ENCODE measurements around the gene CHRM2.

The CHRM2 gene

GRCh38 chr7:136894789-136895188, 26.3 kb downstream of the CHRM2 start:
- DNase-seq, result no peak

GRCh38 chr7:136897676-136898075, 29.2 kb downstream of the CHRM2 start:
- DNase-seq, result no peak

- DNase-seq, result no peak
Measured at GRCh38 chr7:136900005-136900404, 31.6 kb downstream of the CHRM2 start.

- no peak for DNase-seq
Measured at GRCh38 chr7:136910771-136911170, 42.3 kb downstream of the CHRM2 start.

GRCh38 chr7:136911344-136911743, 42.9 kb downstream of the CHRM2 start:
- no peak for DNase-seq

- DNase-seq, result no peak
Measured at GRCh38 chr7:136912339-136912738, 43.9 kb downstream of the CHRM2 start.

GRCh38 chr7:136914016-136914415, 45.6 kb downstream of the CHRM2 start:
- no peak for DNase-seq

- DNase-seq, result no peak
Measured at GRCh38 chr7:136919820-136920219, 51.4 kb downstream of the CHRM2 start.

- no peak for DNase-seq
Measured at GRCh38 chr7:136923111-136923667, 54.7 kb downstream of the CHRM2 start.

GRCh38 chr7:136925044-136925443, 56.6 kb downstream of the CHRM2 start:
- no peak for DNase-seq

- no peak for DNase-seq
Measured at GRCh38 chr7:136925556-136925955, 57.1 kb downstream of the CHRM2 start.

- DNase-seq, result no peak
Measured at GRCh38 chr7:136931169-136931867, 62.9 kb downstream of the CHRM2 start.

- no peak for DNase-seq
Measured at GRCh38 chr7:136937436-136937835, 69.0 kb downstream of the CHRM2 start.

- no peak for DNase-seq
Measured at GRCh38 chr7:136938476-136938875, 70.0 kb downstream of the CHRM2 start.

- DNase-seq, result no peak
Measured at GRCh38 chr7:136940122-136940521, 71.7 kb downstream of the CHRM2 start.

GRCh38 chr7:136940917-136941316, 72.5 kb downstream of the CHRM2 start:
- DNase-seq, result no peak

GRCh38 chr7:136941816-136942215, 73.4 kb downstream of the CHRM2 start:
- DNase-seq, result no peak

- no peak for DNase-seq
Measured at GRCh38 chr7:136942401-136942800, 73.9 kb downstream of the CHRM2 start.

- no peak for DNase-seq
Measured at GRCh38 chr7:136942994-136943393, 74.5 kb downstream of the CHRM2 start.

GRCh38 chr7:136947347-136947746, 78.9 kb downstream of the CHRM2 start:
- DNase-seq, result no peak

GRCh38 chr7:136950331-136950730, 81.9 kb downstream of the CHRM2 start:
- no peak for DNase-seq

- no peak for DNase-seq
Measured at GRCh38 chr7:136953386-136953785, 84.9 kb downstream of the CHRM2 start.

- DNase-seq, result no peak
Measured at GRCh38 chr7:136956232-136956631, 87.8 kb downstream of the CHRM2 start.

- DNase-seq, result no peak
Measured at GRCh38 chr7:136956671-136957070, 88.2 kb downstream of the CHRM2 start.

GRCh38 chr7:136957391-136957790, 88.9 kb downstream of the CHRM2 start:
- DNase-seq, result no peak
